Fibroblast of mammary gland (primary cell): ENCODE data around the gene ZFP92.
A peak's percentile ranks its signal among the peaks of the same experiment; 100 is the strongest.

Experiments used
- DNase-seq: peaks from one replicate; pipeline ENCODE4 v3.0.0-alpha.2; 2010; ENCODE audit warnings: low read depth
- H3K4me3 ChIP-seq: 2 replicates; pipeline ENCODE4 v1.5.1; 2011; ENCODE audit warnings: low read depth, mild to moderate bottlenecking, low read length, moderate library complexity; ENCODE audit not compliant: control insufficient read depth
- CTCF ChIP-seq: conservative IDR thresholded peaks from 2 replicates; pipeline ENCODE4 v1.5.1; 2011; ENCODE audit warnings: low read depth, low read length, inconsistent platforms; ENCODE audit not compliant: control insufficient read depth, insufficient read depth

The ZFP92 gene

GRCh38 chrX:153458476-153458875 is 47.2 kb downstream of the ZFP92 start:
- no peak overlapping the region for H3K4me3 ChIP-seq
- DNase-seq, result no peak
- no peak for TF ChIP-seq CTCF

DNA sequence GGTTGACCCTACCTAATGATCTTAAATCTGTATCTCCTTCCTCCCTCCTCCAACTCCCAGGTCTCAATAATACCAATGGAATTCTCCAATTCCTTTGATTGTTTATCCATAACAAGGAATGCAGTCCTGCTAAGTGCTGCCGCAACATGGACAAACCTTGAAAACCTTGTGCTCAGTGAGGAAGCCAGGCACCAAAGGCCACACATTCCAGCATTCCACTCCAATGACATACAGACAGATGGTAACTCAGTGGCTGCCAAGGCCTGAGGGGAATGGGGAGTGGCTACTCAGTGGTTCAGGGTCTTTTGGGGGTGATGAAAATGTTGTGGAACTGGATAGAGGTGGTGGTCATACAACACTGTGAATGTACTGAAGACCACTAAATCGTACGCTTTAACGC is 48.7 kb downstream of the ZFP92 start:
- no peak overlapping the region for H3K4me3 ChIP-seq
- TF ChIP-seq CTCF, result no peak
- peak; percentile 12 for DNase-seq

DNA sequence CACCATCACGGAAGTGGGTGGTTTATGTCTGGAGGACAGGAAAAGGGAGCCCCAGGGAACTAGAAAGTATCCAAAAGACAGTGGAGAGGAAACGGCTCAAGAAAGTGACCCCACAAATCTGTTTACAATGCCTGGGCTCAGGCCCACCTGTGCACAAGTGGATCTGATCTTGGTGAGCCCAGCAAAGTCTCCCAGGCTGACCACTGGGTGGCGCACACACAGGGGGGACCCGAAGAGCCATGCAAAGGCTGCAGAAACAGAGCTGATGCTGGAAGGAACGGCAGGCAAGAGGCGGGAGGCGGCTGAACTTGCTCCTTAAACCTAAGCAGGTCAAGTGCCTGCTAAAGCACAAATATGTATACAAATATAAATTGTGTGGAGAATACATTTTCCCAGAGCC is 49.6 kb downstream of the ZFP92 start:
- DNase-seq, result peak; percentile 48
- H3K4me3 ChIP-seq, result no peak overlapping the region
- peak; percentile 58 for TF ChIP-seq CTCF
